Stimulated activated CD4-positive, alpha-beta T cell treated with anti-CD3 and anti-CD28 coated beads, Interleukin-2, amount 100 ng/mL, for 4 hours (primary cell): ENCODE measurements around the gene AS3MT.

Source experiments
- DNase-seq: peaks from one replicate; pipeline ENCODE4 v3.0.0-alpha.2; 2020; ENCODE audit warnings: low read depth

AS3MT gene

DNA sequence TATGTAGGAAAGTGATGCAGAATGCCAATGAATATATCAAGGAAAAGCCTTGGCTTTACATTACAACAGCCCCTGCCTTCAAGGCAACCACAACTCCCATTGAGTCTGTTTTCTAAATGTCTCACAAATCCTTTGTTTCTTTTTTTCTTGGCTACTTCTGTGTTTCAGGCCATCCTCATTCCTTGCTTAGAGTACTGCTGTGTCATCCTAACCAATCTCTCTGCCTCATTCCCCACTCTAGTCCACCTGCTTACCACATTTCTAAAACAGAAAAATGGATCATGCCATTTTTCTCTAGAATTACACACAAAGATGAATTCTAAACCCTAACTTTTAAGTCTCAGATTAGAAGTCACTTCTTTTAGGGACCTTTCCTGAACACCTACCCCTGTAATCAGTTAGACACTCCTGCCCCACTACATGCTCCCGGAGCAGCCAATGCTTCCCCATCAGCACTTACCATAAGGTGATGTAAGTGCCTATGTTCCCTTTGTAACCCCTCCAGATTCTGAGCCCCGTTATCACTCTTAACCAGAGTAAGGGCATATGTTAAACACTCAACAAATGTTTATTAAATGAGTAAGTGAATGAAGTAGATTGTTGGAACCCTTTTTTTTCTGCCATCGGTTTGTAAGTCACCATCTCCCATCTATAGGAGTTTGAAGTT is 12.4 kb upstream of the AS3MT start:
- DNase-seq, result no peak

DNA sequence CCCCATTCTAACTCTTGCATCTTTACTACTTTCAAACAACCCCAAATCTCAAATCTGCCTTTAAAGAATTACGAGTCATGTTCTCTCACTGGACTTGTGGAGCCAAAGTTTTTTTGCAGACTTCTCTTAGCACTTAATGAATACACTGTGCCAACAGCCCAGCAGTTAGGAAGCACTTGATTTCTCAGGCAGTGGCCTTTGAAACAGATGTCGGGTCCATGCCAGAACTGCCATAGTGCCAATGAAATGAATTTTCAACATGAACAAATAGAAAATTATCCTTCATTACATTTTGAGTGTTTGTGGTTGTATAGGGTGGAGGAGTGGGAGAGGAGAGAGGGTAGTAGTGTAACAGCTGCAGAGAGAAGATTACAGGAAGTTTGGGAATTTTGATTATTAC is 9.4 kb upstream of the AS3MT start:
- DNase-seq, result no peak

DNA sequence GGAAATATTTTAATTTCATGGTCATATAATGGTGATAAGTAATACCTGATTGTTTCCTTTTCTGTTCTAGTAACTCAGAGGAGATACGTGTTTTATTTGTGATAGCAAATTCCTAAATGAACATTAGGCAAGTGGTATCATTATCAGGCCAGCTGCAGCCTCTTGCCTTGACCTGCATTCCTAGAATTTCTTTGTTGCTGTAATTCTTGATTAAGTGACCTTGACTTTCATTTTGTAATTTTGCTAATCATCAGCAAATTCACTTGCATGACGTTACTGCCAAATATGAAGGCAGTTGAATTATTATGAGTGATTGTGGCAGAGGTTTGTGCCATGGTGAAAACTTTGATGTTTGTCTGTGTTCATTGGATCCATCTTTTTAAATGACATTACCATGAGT is 5.6 kb upstream of the AS3MT start:
- DNase-seq, result no peak

DNA sequence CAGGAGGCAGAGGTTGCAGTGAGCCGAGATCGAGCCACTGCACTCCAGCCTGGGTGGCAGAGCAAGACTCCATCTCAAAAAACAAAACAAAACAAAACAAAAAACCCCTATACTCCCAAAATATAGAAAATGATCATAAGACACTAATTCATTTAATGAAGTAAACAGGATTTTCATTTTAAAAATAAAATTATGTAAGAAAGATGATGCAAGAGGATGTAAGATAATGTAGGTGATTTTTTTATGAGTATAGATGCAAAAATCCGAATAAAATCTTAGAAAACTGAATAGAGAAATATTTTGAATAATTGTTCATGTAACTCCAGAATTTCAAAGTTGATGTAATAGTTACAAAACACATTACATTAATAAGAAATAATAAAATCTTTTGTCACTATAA is 3.6 kb upstream of the AS3MT start:
- no peak for DNase-seq

DNA sequence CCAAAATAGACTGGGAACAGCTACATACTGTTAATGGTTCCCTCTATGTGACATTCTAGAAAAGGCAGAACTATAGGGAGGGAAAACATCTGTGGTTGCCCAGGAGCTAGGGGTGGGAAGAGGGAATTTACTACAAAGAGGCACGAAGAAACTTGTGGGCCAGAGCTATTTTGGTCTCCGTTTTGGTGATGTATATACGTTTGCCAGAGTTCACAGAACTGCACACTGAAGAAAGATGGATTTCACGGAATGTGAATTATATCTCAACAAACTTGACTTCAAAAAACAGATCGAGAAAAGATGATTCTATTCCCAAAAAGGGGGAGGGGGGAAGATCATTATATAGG is 386 bp upstream of the AS3MT start:
- no peak for DNase-seq

DNA sequence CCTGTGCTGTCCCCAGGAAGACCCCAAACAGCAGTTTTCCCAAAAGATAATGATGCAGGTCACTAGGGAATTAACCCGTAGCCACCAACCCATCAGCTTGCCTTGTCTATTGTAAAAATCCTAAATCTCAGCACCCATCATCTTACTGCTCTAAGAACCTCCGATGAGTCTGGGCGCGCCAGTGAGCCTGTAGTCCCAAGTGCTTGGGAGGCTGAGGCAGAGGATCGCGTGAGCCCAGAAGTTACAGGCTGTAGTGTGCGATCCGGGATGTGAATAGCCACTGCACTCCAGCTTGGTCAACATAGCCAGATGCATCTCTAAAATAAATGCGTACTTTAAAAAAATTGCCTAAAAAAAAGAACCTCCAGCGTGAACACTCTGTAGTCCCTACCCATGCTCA is 951 bp downstream of the AS3MT start:
- DNase-seq, result no peak

DNA sequence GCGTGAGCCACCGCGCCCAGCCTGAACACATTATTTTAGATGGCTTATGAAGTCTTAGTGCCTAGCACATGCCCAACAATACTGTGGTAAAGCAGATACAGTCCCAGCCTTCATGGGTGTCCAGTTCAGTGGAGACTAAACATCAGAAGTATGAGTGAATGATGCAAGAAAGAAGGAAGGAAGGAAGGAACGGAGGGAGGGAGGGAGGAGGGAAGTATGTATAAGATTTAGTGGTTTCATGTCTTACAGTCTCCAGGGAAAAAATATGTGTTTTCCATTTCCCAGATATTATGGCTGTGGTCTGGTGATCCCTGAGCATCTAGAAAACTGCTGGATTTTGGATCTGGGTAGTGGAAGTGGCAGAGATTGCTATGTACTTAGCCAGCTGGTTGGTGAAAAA is 2.9 kb downstream of the AS3MT start:
- DNase-seq, result no peak

DNA sequence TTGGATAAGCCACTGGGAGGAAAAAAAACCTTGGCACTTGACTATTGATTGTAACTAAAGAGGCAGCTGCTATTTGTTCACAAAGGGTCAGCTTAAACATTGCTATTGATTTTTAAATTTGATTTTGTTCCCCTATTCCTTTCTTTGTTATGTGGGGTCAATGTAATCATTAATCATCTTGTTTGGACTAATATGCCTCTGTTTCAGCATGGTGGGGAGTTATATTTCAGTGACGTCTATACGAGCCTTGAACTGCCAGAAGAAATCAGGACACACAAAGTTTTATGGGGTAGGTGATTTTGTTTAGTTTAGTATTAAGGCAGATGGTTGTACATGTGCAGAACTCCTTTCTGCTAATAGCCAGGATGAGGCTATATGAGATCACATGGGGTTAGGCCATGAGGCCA is 7.5 kb downstream of the AS3MT start:
- DNase-seq, result no peak

DNA sequence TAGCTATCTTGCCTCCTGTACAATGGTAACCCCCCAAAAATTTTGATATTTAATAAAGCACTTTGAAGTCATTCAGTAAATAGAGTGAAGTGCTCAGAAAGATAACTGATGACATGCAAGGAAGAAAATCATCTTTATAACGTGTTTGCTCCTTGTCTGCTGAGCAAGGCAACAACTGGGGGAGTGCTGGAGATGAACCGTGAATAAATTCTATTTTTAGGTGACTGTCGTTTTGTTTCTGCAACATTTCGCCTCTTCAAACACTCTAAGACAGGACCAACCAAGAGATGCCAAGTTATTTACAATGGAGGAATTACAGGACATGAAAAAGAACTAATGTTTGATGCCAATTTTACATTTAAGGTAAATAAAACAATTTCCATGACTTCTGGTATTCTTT is 9.4 kb downstream of the AS3MT start:
- no peak for DNase-seq

DNA sequence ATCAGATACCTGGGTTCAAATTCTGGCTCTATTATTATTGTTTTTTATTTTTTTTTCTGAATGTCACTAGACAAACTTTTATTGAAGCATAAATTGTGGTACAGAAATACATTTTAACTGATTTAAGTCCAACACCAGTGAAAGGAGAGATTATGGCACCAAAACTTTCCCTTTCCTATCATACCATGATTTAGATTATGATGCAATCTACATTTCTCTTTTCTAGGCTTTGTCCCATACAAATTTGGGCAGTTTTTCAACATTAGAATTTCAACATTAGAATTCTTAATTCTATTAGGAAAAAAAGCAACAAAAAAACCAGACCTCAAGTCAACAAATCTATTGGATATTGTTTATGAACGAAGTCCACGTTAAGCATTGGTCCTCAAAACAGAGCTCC is 11.0 kb downstream of the AS3MT start:
- no peak for DNase-seq

DNA sequence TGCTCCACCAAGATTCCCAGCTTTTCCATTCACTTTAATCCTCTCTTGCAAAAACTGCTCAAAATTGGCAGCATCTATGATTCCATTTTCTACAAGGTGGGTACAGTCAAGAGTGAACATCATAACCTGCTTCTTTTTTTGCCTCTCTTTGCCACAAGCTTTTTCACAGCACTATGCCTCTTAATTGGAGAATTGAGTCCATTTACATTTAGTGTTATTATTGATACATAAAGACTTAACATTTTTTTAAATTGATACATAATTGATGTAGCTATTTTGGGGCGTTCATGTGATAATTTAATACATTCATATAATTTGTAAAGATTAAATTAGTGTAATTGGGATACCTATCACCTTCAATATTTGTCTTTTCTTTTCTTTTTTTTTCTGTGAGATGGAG is 18.8 kb downstream of the AS3MT start:
- DNase-seq, result no peak

DNA sequence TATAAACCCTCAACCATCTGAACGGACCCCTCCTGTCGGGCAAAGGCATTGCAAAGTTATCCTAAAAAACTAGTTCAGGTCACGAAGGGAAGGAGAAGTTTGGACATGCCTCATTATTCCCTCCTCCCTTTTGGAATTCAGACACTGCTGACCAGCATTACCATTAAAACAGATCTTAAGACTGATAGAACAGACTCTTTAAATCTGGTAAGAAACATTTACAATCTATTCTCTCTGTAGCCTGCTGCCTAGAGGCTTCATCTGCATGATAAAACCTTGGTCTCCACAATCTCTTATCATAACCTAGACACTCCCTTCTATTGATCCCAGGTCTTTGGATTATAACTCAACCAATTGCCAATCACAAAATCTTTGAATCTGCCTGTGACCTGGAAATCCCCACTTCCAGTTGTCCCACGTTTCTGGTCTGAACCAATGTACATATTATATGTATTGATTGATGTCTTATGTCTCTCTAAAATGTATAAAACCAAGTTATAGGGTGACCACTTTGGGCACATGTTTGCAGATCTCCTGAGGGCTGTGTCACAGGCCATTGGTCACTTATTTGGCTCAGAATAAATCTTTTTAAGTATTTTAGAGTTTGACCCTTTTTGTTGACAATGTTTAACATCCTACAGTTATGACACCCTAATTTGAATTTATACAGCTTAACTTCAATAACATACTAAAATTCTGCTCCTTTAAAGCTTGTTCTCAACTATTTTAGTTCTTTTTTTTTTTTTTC is 25.4 kb downstream of the AS3MT start:
- no peak for DNase-seq

DNA sequence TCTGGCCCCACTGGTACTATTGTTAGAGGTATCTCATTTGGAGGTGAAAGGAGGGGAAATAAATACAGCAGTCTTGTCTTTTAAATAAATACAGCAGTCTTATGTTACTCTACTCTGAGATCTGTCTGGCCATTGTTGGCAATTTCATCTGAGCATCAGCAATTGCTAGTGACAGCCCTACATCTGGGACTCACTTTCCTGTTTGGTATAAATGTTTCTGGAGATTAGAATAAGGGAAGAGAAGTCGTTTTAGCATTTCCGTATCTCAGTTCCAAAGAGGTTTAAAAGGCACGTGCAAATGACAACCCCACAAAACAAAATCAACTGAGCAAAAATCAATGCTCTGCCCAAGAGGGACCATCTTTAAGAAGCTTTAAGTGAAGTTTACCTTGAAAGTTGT is 30.7 kb downstream of the AS3MT start:
- no peak for DNase-seq

DNA sequence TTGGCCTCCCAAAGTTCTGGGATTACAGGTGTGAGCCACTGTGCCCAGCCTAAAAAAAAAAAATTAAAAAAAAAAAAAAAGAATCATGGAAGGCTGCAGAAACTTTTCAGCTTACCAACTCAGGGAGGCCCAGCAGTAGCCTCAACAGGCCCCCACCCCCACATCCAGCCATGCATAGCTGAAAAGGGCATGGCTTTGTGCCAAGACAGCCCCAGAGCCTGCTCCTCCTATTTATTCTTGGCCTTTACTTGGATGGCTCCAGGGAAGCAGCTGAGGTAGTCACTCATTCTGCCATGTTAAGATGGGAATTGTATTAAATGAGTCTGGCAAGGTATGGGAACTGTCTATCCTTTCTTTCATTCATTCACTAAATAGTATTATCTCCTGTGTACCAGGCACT is 35.1 kb downstream of the AS3MT start:
- no peak for DNase-seq

DNA sequence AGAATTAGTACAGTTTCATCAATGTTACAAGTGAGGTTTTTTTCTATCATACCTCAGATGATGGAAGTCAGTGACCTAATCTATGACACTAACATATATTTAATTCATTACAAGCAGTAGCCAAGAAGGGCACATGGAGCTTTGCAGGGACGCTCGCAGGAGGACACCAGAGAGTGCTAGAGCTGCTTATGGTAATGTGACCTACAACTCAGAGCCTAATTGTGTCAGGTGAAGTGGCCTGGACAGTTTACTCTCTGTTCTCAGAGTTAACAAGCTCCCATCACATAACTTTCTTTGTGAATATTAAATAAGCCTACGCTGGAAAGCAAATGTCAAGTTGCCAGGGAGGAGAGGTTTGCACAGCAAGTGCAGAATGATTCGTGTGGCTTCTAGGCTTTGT is 37.2 kb downstream of the AS3MT start:
- no peak for DNase-seq

DNA sequence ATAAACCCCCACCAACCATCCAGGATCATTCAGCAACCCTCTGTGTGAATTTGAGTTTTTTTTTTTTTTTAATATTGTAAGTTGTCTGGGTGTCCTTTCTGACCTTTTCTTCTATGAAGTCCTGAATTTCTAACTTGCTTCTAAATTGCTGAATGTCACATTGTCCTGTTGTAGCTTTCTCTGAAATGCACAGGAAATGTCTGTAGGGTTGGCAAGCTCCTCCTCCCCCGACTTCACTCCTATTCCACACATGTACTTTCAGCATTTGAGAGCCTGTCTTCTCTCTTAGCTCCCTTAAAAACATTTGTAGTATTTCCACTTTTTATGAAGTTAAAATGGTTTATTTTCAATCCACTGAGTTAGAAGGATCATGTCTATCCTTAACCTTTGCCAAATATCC is 45.5 kb downstream of the AS3MT start:
- DNase-seq, result no peak

DNA sequence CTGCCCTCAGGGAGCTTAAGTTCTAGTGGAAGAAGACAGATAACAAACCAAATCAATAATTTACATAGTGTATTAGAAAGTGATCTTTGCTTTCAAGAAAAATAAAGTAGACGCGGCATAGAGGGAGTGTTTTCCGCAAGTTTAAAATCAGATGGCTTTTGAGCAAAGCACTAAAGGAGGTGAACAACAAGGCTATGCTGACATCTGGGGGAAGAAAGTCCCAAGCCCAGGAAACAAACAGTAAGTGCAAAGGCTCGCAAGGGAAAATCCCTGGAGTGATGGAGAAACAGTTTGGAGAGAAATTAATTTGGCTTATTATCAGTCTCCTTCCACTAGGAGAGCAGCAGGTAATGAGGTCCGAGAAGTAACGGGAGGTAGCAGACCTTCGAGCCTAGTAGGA is 46.9 kb downstream of the AS3MT start:
- no peak for DNase-seq

DNA sequence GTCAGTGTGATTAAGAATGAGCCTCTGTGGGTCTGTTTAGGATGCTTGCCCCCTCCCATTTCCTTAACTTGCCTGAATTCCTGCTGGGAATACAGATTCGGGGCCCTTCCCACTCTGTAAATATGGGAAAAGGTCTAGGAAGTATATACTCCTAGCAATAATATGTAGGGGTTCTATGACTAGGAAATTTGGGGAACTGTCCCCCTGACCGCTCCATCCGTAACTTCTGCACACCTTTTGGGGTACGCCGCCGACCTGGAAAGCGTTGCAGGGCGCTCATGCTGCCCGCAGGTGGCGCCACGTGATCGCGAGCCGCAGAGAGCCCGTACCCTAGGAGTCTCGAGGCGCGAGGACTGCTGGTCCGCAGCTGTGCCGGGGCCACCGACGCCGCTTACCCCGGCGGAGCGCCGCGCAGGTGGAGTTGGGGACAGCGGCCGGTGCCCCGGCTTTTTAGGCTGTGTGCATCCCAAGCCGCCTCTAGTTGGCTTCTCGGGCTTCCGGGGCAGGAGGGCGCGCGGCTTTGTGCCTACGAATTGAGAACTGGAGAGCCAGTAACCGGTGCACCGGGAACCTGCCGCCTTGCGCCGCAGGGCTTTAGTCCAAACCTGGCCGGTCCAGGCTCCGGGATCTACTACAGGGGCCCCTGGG is 48.2 kb downstream of the AS3MT start:
- DNase-seq, result peak; percentile 72

DNA sequence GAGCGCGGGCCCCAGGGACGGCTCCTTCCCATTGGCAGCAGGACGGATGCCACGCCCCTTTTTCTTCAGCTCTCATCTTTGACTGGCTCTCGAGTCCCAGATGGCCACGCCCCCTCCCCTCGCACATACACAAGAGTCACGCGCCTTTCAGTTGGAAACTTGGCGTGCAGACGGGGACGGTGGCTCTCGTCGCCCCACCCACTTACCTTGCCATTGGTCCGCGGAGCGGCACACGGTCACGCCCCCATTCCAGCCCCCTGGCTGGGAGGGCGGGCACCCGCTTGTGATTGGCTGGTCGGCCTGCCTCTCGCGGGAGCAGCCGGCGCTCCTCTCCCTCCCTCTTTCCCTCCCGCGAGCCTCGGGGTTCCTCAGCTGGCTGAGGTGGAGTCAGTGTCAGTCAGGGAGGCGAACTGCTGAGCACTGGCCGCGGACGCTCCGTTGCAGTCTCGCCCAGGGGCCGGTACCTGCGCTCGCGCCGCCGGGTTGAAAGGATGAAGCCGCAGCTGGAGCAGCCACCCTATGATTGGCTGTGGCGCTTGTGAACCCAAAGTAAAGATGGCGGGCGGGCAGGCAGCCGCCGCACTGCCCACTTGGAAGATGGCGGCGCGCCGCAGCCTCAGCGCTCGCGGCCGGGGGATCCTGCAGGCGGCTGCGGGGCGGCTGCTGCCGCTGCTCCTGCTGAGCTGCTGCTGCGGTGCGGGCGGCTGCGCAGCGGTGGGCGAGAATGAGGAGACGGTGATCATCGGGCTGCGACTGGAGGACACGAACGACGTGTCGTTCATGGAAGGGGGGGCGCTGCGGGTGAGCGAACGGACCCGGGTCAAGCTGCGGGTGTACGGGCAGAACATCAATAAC is 48.9 kb downstream of the AS3MT start, which contains the start of gene CNNM2:
CNNM2 (plus strand) TSS at position 333 of the 855 bp plus-strand sequence; CDS start at position 520, 187 bp downstream.
- peak; percentile 100 for DNase-seq

DNA sequence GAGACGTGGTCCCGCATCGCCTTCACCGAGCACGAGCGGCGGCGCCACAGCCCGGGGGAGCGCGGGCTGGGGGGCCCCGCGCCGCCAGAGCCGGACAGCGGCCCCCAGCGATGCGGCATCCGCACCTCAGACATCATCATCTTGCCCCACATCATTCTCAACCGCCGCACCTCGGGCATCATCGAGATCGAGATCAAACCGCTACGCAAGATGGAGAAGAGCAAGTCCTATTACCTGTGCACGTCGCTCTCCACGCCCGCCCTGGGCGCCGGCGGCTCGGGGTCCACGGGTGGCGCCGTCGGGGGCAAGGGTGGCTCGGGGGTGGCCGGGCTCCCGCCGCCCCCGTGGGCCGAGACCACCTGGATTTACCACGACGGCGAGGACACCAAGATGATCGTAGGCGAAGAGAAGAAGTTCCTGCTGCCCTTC is 49.6 kb downstream of the AS3MT start:
- no peak for DNase-seq

DNA sequence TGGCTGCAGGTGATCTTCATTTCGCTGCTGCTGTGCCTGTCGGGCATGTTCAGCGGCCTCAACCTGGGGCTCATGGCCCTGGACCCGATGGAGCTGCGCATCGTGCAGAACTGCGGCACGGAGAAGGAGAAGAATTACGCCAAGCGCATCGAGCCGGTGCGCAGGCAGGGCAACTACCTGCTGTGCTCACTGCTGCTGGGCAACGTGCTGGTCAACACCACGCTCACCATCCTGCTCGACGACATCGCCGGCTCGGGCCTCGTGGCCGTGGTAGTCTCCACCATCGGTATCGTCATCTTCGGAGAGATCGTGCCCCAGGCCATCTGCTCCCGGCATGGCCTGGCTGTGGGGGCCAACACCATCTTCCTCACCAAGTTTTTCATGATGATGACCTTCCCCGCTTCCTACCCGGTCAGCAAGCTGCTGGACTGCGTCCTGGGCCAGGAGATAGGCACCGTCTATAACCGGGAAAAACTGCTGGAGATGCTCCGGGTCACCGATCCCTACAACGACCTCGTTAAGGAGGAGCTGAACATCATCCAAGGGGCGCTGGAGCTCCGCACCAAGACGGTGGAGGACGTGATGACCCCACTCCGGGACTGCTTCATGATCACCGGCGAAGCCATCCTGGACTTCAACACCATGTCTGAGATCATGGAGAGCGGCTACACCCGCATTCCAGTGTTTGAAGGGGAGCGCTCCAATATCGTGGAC is 50.1 kb downstream of the AS3MT start:
- no peak for DNase-seq
